GM21390 (cell line): Measurements from ENCODE around the gene NPHS2.

Source experiments
- ATAC-seq: cut with Tn5 transposase; IDR thresholded peaks from one replicate; pipeline ENCODE4 v1.9.1; 2021; ENCODE audit not compliant: unreplicated experiment

NPHS2 gene

GRCh38 chr1:179575497-179576314 is at the start of gene NPHS2:
TSS of gene NPHS2 (minus strand) at chr1:179575948. CDS start at chr1:179575864, 84 bp downstream.
- ATAC-seq = no peak

GRCh38 chr1:179612361-179612760 is 36.6 kb upstream of the NPHS2 start:
- ATAC-seq = no peak

DNA sequence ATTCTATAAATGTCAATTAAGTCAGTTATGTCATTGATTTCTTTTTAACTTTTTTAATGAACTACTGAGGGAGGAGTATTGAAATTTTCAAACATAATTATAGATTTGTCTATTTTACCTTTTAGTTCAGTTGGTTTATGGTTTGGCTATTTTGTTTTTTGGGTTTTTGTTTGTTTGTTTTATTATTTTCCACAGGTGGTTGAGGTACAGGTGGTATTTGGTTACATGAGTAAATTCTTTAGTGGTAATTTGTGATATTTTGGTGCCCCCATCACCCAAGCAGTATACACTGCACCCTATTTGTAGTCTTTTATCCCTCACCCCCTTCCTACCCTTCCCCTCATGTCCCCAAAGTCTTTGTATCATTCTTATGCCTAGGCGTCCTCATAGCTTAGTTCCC is 25.3 kb upstream of the NPHS2 start:
- no peak for ATAC-seq

GRCh38 chr1:179599623-179600249 is 24.0 kb upstream of the NPHS2 start:
- no peak for ATAC-seq

GRCh38 chr1:179598631-179599030 is 22.9 kb upstream of the NPHS2 start:
- no peak for ATAC-seq

DNA sequence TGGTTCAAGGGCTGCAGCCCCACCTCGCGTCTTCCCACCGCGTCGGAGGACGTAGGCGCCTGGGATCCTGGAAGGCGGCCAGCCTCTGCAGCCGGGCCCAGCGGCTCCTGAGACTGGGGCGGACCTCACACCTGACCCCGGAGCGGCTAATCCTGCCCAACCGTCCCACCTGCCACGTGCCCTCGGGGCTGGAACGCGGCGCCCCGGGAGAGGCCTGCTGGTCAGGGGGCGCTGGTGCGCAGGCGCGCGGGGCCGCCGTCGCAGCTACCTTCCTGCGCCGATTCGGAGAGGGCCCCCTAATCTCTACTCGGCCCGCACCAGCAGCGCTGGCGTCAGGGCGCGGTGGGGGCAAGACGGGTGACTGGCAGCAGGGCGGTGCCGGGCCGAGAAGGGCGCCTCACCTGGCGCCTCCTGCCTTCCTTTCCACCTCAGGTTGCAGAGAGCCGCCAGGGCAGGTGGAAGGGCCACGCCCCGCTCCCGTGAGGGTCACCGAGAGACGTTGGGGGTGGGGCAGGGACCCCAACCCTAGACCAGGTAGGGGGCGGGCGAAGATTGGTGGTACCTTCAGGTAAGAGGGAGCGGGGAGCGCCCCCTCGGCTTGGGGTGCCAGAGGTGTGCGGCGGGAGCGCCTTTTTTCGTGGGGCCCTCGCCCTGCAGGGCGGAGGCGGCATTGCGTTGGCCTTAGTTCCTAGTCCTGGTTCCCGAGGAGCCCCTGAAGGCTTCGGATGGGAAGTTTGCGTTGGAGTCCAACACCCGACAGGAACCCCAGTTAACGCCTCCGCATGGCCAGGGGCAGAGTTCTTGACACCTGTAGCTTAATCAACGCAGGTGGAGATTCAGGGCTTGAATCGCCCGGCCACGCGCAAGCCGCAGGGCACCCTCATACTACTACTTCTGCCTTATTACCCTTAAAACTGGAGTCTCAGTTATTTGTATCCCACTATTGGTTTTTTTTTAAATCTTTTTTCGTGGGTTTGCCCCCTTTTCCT is 16.1 kb upstream of the NPHS2 start, which contains the start of gene TDRD5:
Gene TDRD5, plus strand, starts transcription at position 241 of the 989 bp plus-strand sequence. CDS start 784 bp downstream, outside the sequence.
- ATAC-seq = no peak

GRCh38 chr1:179591253-179591591 is 15.5 kb upstream of the NPHS2 start:
- no peak for ATAC-seq

- no peak for ATAC-seq
Observed at GRCh38 chr1:179590671-179591070, 14.9 kb upstream of the NPHS2 start.

GRCh38 chr1:179589509-179589908 is 13.8 kb upstream of the NPHS2 start:
- ATAC-seq = no peak

- no peak for ATAC-seq
Observed at GRCh38 chr1:179588425-179589024, 12.8 kb upstream of the NPHS2 start.

- no peak for ATAC-seq
Observed at GRCh38 chr1:179587336-179587735, 11.6 kb upstream of the NPHS2 start.

- no peak for ATAC-seq
Observed at GRCh38 chr1:179586107-179586823, 10.5 kb upstream of the NPHS2 start.

DNA sequence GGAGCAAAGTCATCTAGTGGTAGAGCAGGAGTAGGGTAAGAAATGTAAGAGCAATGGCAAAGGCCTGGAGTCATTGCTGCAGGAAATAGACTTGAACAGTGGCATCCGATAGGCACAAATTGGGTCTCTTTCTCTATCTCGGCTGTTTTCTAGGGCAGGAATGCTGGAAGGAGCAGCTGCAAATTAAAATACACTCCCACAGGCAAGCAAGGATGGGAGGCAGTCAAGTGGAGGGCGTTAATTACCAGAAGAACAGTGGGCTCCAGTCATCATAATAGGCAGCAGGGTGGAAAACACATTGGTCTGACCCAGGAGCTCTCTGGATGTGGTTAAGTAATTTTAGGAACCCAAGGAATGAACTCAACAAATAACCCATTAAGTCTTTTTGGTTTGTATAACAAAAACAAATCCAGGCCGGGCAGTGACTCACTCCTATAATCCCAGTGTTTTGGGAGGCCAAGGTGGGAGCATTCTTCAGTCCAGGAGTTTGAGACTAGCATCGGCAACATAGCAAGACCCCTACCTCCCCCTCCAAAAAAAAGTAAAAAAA is 8.1 kb upstream of the NPHS2 start:
- no peak for ATAC-seq

- no peak for ATAC-seq
Observed at GRCh38 chr1:179576509-179576908, 761 bp upstream of the NPHS2 start.

GRCh38 chr1:179558078-179558477 is 17.7 kb downstream of the NPHS2 start:
- ATAC-seq = no peak

GRCh38 chr1:179554427-179554826 is 21.3 kb downstream of the NPHS2 start:
- ATAC-seq = no peak

DNA sequence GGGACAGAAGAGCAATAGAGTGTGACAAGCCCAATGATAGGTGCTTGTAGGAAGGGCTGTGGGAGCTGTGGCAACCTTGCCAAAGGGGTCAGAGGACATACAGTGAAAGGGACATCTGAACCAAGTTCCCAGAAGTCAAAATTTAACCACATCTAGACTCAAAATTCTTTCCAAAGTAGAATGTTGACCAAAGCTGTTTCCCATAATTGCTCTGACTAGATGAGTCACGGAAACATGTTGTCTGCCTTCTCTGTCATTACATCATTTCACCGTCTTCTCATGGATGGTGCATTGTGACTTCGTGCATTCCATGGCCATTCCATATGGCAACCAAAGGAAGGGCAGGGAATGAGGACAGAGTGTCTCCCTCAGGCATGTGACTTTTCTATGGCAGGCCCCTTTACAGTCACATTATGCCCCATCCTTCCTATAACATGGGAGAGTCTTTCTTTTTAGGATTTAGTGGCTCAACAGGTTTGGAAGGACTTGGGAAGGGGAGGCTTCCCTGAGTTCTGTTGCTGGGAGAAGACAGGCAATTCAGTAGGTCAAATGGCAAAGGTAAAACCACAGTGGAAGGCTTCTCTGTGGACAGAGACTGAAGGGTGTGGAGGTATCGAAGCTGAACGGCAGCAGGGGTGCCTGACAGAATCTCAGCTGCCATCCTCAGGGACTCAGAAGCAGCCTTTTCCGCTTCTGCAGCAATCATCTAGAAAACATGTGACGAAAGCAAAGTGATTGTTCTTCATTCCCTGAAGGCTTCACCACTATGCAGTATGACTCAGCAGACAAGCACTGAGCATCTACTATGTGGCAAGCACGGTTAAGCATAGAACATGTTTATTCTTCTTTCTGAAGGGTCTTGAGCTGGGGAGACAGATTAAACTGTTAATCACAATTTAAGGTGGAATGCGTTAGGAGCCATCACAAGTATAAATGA is 24.7 kb downstream of the NPHS2 start:
- ATAC-seq = no peak

DNA sequence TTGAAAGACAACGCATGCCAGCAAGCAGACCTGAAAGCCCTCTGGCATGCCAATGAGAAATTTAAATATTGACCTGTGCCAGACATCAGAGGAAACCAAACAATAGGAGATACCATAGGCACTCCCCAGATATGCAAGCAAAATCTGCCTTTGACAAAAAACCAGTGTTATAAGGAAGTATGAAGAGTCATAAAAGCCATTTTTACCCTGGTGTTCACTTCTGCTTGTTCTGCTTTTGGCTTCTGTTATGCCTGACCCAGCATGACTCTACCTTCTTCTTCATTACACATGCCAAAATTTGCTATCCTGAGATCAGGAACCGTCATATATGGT is 26.4 kb downstream of the NPHS2 start:
- ATAC-seq = no peak
